ENCODE data around the gene CFAP58. TPM values are rescaled to one million over a fixed set of nuclear protein-coding genes. Genes with fewer than 3 reads are reported as not detected.

The CFAP58 gene
- total RNA-seq, 1 experiment from 2014 or later, result not detected

DNA sequence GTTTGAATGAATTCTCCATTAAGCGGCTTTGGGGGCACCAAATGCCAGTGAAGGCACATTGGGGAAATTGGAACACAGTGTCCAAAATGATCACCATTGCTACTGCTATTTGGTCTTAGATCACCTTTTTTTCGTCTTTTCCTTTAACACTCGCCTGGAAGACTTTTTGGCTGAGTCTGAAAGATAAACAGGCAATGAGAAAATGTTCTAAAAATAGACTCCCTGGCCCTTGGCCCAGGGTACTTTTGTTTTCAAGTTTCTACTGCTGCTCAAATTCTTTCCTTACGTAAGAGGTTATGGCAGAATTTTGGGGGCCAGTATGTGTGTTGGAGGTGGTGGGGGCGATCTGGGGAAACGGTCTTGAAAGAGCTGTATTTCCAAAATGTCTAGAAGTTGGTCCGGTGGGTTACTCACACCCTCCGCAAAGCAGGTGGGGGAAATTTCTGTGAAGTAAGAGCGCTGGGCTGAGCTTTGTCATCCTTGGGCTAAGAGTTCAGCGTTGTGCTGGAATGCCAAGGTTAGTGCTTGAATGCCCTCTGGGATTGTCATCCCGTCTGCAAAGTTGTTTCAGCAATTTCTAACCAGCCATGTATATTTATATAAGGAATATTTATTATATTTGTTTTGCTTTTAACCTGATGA, 14.0 kb upstream of the CFAP58 start:
- no peak overlapping the region for H3K27ac Mint-ChIP-seq (ENCODE audit: unreplicated experiment)
- H3K4me1 Mint-ChIP-seq (ENCODE audit: low read depth, unreplicated experiment), result peaks cover 13% of the 10 kb centered on the region
- TF ChIP-seq, protein P1, sequence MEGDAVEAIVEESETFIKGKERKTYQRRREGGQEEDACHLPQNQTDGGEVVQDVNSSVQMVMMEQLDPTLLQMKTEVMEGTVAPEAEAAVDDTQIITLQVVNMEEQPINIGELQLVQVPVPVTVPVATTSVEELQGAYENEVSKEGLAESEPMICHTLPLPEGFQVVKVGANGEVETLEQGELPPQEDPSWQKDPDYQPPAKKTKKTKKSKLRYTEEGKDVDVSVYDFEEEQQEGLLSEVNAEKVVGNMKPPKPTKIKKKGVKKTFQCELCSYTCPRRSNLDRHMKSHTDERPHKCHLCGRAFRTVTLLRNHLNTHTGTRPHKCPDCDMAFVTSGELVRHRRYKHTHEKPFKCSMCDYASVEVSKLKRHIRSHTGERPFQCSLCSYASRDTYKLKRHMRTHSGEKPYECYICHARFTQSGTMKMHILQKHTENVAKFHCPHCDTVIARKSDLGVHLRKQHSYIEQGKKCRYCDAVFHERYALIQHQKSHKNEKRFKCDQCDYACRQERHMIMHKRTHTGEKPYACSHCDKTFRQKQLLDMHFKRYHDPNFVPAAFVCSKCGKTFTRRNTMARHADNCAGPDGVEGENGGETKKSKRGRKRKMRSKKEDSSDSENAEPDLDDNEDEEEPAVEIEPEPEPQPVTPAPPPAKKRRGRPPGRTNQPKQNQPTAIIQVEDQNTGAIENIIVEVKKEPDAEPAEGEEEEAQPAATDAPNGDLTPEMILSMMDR (IDR thresholded peaks at IDR 0.05; ENCODE audit: unreplicated experiment), result no peak
- DNase-seq, result no peak
- BruUV-seq (replicated peaks), result no TSS peak
- H3K9me3 Mint-ChIP-seq (ENCODE audit: low read depth, unreplicated experiment), result no peaks in the 10 kb centered on the region
- H3K27me3 Mint-ChIP-seq (ENCODE audit: unreplicated experiment), result peaks cover 28% of the 10 kb centered on the region
- peaks cover 14% of the 10 kb centered on the region for H3K36me3 Mint-ChIP-seq (ENCODE audit: insufficient read depth, unreplicated experiment)
- CTCF ChIA-PET, result no interaction called here
- intact Hi-C loops (cut with micrococcal nuclease; ENCODE audit: unreplicated experiment), result no loop called here
- H3K4me3 Mint-ChIP-seq (ENCODE audit: low read depth, unreplicated experiment), result peak overlapping the region; percentile 99

DNA sequence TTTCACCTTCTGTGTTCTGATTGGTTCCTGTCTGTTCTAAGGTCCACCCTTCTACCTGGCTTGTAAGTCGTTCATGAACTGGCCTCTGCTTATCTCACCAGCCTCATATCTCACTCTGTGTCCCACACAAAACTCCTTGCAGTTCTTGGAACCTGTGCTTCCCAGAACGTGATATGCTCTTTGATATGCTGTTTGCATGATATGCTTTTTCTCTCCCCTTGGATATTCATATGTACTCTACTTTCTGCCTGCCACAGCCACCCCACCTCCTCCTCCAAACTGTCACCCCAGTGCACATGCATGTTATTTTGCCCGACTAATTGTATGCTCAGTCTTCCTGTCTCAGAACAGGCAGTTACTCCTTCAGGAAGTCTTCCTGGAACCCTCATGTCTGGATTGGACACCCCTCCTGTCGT, 13.5 kb upstream of the CFAP58 start:
- no peaks in the 10 kb centered on the region for H3K9me3 Mint-ChIP-seq (ENCODE audit: low read depth, unreplicated experiment)
- TF ChIP-seq, protein P1 (IDR thresholded peaks at IDR 0.05; ENCODE audit: unreplicated experiment), result no peak
- BruUV-seq (replicated peaks), result no TSS peak
- H3K27ac Mint-ChIP-seq (ENCODE audit: unreplicated experiment), result no peak overlapping the region
- CTCF ChIA-PET, result no interaction called here
- intact Hi-C loops (cut with micrococcal nuclease; ENCODE audit: unreplicated experiment), result no loop called here
- H3K4me1 Mint-ChIP-seq (ENCODE audit: low read depth, unreplicated experiment), result peaks cover 13% of the 10 kb centered on the region
- H3K27me3 Mint-ChIP-seq (ENCODE audit: unreplicated experiment), result peaks cover 28% of the 10 kb centered on the region
- no peak for DNase-seq
- H3K36me3 Mint-ChIP-seq (ENCODE audit: insufficient read depth, unreplicated experiment), result peaks cover 14% of the 10 kb centered on the region
- peak overlapping the region; percentile 99 for H3K4me3 Mint-ChIP-seq (ENCODE audit: low read depth, unreplicated experiment)

DNA sequence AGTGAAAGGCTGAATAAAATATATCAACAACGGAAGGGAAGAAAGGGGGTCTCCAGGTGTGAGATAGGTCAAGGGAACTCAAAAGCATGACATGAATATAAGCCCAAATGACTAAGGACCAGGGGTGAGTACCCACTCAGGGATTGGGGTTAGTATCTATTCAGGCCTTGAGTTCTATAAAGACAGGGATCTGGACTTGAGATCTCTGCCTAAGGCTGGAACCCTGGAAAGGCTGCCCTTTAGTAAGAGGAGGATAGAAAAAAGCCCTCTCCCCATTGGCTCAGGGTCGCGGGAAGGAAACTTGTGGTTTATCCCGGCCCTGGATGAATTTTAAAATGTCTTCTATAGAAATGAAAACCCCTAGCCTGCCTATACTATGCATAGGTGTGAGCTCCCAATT, 13.0 kb upstream of the CFAP58 start:
- no TSS peak for BruUV-seq (replicated peaks)
- DNase-seq, result no peak
- CTCF ChIA-PET, result interaction anchor here (1.0 kb wide), 1 partner anchor 76 kb away, joined by 3 read pairs; no protein-coding TSS in a partner anchor
- intact Hi-C loops (cut with micrococcal nuclease; ENCODE audit: unreplicated experiment), result no loop called here
- H3K27me3 Mint-ChIP-seq (ENCODE audit: unreplicated experiment), result peaks cover 28% of the 10 kb centered on the region
- no peak overlapping the region for H3K4me3 Mint-ChIP-seq (ENCODE audit: low read depth, unreplicated experiment)
- no peak overlapping the region for H3K27ac Mint-ChIP-seq (ENCODE audit: unreplicated experiment)
- H3K4me1 Mint-ChIP-seq (ENCODE audit: low read depth, unreplicated experiment), result peaks cover 13% of the 10 kb centered on the region
- no peaks in the 10 kb centered on the region for H3K9me3 Mint-ChIP-seq (ENCODE audit: low read depth, unreplicated experiment)
- peaks cover 14% of the 10 kb centered on the region for H3K36me3 Mint-ChIP-seq (ENCODE audit: insufficient read depth, unreplicated experiment)
- TF ChIP-seq, protein P1 (IDR thresholded peaks at IDR 0.05; ENCODE audit: unreplicated experiment), result no peak

DNA sequence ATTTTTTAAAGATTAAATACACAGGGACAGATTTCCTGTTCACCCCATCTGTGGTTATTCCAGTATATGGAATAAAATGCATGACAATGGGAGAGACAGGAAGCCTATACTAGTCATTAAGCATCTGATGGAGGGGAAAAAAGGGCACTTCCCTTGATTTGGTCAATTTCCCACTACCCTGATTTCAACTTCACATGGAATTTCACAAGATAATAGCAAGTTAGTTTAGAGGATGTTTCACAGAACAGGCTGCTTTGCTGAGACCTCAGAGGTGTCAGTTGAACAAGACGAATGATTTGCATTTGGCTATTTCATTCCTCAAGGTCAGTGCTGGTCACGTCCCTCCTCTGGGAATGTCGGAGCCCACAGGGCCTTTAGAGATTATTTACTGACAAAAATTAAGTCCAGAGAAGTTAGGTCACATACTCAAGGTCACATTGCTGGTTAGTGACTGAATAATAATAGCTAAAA, 10.7 kb upstream of the CFAP58 start:
- no peak for DNase-seq
- no TSS peak for BruUV-seq (replicated peaks)
- no peak overlapping the region for H3K4me3 Mint-ChIP-seq (ENCODE audit: low read depth, unreplicated experiment)
- CTCF ChIA-PET, result no interaction called here
- H3K27ac Mint-ChIP-seq (ENCODE audit: unreplicated experiment), result no peak overlapping the region
- peaks cover 27% of the 10 kb centered on the region for H3K27me3 Mint-ChIP-seq (ENCODE audit: unreplicated experiment)
- intact Hi-C loops (cut with micrococcal nuclease; ENCODE audit: unreplicated experiment), result no loop called here
- peaks cover 13% of the 10 kb centered on the region for H3K4me1 Mint-ChIP-seq (ENCODE audit: low read depth, unreplicated experiment)
- TF ChIP-seq, protein P1 (IDR thresholded peaks at IDR 0.05; ENCODE audit: unreplicated experiment), result no peak
- H3K9me3 Mint-ChIP-seq (ENCODE audit: low read depth, unreplicated experiment), result no peaks in the 10 kb centered on the region
- peaks cover 11% of the 10 kb centered on the region for H3K36me3 Mint-ChIP-seq (ENCODE audit: insufficient read depth, unreplicated experiment)

All from Calu3 (cell line).